Measurements from ENCODE around the gene ETV5.

The ETV5 gene

GRCh38 chr3:186048119-186048518 lies 60.8 kb downstream of the ETV5 start:
- no peaks in the 10 kb centered on the region for H3K9me3 Mint-ChIP-seq
- no peak overlapping the region for H3K4me3 Mint-ChIP-seq
- peaks cover 29% of the 10 kb centered on the region for H3K4me1 Mint-ChIP-seq
- TF ChIP-seq CTCF (IDR thresholded peaks at IDR 0.05; ENCODE audit: unreplicated experiment in 3 of 3): no peak
- H3K27me3 Mint-ChIP-seq (ENCODE audit: low read depth): peaks cover 5% of the 10 kb centered on the region
- peaks cover 34% of the 10 kb centered on the region for H3K36me3 Mint-ChIP-seq (ENCODE audit: low read depth)
- H3K27ac Mint-ChIP-seq: no peak overlapping the region

- no peaks in the 10 kb centered on the region for H3K9me3 Mint-ChIP-seq
- no peak overlapping the region for H3K27ac Mint-ChIP-seq
- H3K4me3 Mint-ChIP-seq: no peak overlapping the region
- peaks cover 29% of the 10 kb centered on the region for H3K36me3 Mint-ChIP-seq (ENCODE audit: low read depth)
- peaks cover 36% of the 10 kb centered on the region for H3K4me1 Mint-ChIP-seq
- TF ChIP-seq CTCF (IDR thresholded peaks at IDR 0.05; ENCODE audit: unreplicated experiment in 3 of 3): no peak
- H3K27me3 Mint-ChIP-seq (ENCODE audit: low read depth): peaks cover 6% of the 10 kb centered on the region
Observed at GRCh38 chr3:186046838-186047237, 62.1 kb downstream of the ETV5 start.

GRCh38 chr3:186044968-186045367 lies 63.9 kb downstream of the ETV5 start:
- H3K4me3 Mint-ChIP-seq: no peak overlapping the region
- H3K27me3 Mint-ChIP-seq (ENCODE audit: low read depth): peaks cover 10% of the 10 kb centered on the region
- H3K4me1 Mint-ChIP-seq: peaks cover 36% of the 10 kb centered on the region
- peaks cover 14% of the 10 kb centered on the region for H3K36me3 Mint-ChIP-seq (ENCODE audit: low read depth)
- H3K27ac Mint-ChIP-seq: no peak overlapping the region
- H3K9me3 Mint-ChIP-seq: no peaks in the 10 kb centered on the region
- TF ChIP-seq CTCF (IDR thresholded peaks at IDR 0.05; ENCODE audit: unreplicated experiment in 3 of 3): no peak

GRCh38 chr3:186044427-186044826 lies 64.5 kb downstream of the ETV5 start:
- no peak overlapping the region for H3K27ac Mint-ChIP-seq
- no peak for TF ChIP-seq CTCF (IDR thresholded peaks at IDR 0.05; ENCODE audit: unreplicated experiment in 3 of 3)

GRCh38 chr3:186042521-186043202 lies 66.2 kb downstream of the ETV5 start:
- no peak for TF ChIP-seq CTCF (IDR thresholded peaks at IDR 0.05; ENCODE audit: unreplicated experiment in 3 of 3)
- H3K4me3 Mint-ChIP-seq: no peak overlapping the region
- H3K9me3 Mint-ChIP-seq: peaks cover 4% of the 10 kb centered on the region
- H3K4me1 Mint-ChIP-seq: peaks cover 19% of the 10 kb centered on the region
- H3K27ac Mint-ChIP-seq: no peak overlapping the region
- H3K27me3 Mint-ChIP-seq (ENCODE audit: low read depth): peaks cover 10% of the 10 kb centered on the region
- H3K36me3 Mint-ChIP-seq (ENCODE audit: low read depth): peaks cover 7% of the 10 kb centered on the region

More at GRCh38 chr3:186044427-186044826, 64.5 kb downstream of the ETV5 start:
- Mint-ChIP-seq H3K4me1 (peaks cover 36% of the 10 kb centered on the region), H3K4me3 (no peak overlapping the region), H3K36me3 (ENCODE audit: low read depth) (peaks cover 14% of the 10 kb centered on the region), H3K9me3 (no peaks in the 10 kb centered on the region), H3K27me3 (ENCODE audit: low read depth) (peaks cover 10% of the 10 kb centered on the region)

GRCh38 chr3:186042036-186042435 lies 66.9 kb downstream of the ETV5 start:
- Mint-ChIP-seq H3K4me1 (peaks cover 19% of the 10 kb centered on the region), H3K36me3 (ENCODE audit: low read depth) (peaks cover 7% of the 10 kb centered on the region), H3K4me3 (no peak overlapping the region), H3K27me3 (ENCODE audit: low read depth) (peaks cover 10% of the 10 kb centered on the region), H3K9me3 (peaks cover 4% of the 10 kb centered on the region), H3K27ac (no peak overlapping the region)
- TF ChIP-seq CTCF (IDR thresholded peaks at IDR 0.05; ENCODE audit: unreplicated experiment in 3 of 3): no peak
